Forelimb muscle (tissue), 1 donor: ENCODE measurements around the gene KCNK17. TPM values are rescaled to one million over a fixed set of nuclear protein-coding genes. Genes with fewer than 3 reads are reported as not detected.

ENCODE experiments used
- DNase-seq: peaks from one replicate; pipeline ENCODE4 v3.0.0-alpha.2; 2013; ENCODE audit warnings: low read depth
- polyA plus RNA-seq: library from polyadenylated mRNA; unstranded; fragments of 120-200 nt; gene quantifications from one replicate; pipeline ENCODE4 v1.2.1, GENCODE V29; 2013; ENCODE audit not compliant: insufficient read length

Gene KCNK17
- polyA plus RNA-seq = 1.5 TPM

- DNase-seq = no peak
Observed at GRCh38 chr6:39314273-39314795, at the start of gene KCNK17. TSS of gene KCNK17 (minus strand) at chr6:39314419. CDS start at chr6:39314320, 99 bp downstream.

- DNase-seq = no peak
Observed at GRCh38 chr6:39363280-39363679, 49.1 kb upstream of the KCNK17 start.

- DNase-seq = no peak
Observed at GRCh38 chr6:39362487-39362865, 48.3 kb upstream of the KCNK17 start.

GRCh38 chr6:39361657-39362486, 47.7 kb upstream of the KCNK17 start:
- DNase-seq = no peak

DNA sequence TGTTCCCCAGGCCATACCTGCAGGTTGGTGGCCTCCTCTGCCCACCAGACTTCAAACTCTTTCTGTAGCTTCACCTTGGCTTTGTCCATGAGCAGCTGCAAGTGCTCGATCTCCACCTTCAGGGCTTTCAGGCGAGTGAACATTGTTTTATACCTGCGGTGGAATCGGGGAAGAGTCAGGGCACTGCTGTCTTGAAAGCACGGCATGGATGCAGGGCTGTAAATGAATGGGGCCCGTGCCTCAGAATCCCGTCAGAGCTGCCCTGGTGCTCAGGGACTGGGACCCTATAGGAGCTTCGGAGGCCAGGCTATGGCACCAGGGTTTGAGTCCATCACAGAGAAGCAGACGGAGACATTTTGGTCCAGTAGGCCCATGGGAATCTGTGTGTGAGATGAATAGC, 46.2 kb upstream of the KCNK17 start:
- DNase-seq = no peak

DNA sequence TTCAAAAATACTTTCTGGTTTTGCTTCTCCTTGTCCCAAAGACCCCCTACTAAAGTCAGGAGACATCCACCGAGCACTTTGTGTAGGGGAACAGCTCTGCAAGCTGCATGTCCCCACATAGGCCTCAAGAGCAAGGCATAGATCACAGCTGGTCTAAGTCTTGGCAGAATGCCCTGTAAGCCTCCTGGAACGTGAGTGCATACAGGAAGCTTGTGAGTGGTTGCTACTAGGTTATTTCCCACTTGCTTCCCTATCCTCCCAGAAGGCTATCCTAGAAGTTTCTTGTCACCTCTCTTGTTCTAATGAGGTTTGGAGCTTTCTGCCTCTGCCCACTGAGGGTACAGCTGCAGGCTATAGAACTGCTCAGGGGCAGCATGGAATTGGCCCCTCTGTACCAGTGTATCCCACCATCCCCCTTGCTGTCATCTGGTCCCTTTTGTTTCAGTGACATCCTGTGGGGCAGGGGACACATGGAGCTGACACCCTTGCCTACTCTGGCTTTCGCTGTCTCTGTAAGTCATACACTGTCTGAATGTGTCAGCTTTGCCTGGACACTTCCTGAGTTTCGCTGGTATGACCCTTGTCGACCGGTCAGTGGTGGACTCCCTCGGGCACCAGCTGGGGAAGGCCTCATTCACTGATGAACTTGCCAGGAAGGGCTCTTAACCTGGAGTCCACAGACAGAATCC, 43.9 kb upstream of the KCNK17 start:
- peak; percentile 65 for DNase-seq

GRCh38 chr6:39353698-39354315, 39.6 kb upstream of the KCNK17 start:
- DNase-seq = no peak

DNA sequence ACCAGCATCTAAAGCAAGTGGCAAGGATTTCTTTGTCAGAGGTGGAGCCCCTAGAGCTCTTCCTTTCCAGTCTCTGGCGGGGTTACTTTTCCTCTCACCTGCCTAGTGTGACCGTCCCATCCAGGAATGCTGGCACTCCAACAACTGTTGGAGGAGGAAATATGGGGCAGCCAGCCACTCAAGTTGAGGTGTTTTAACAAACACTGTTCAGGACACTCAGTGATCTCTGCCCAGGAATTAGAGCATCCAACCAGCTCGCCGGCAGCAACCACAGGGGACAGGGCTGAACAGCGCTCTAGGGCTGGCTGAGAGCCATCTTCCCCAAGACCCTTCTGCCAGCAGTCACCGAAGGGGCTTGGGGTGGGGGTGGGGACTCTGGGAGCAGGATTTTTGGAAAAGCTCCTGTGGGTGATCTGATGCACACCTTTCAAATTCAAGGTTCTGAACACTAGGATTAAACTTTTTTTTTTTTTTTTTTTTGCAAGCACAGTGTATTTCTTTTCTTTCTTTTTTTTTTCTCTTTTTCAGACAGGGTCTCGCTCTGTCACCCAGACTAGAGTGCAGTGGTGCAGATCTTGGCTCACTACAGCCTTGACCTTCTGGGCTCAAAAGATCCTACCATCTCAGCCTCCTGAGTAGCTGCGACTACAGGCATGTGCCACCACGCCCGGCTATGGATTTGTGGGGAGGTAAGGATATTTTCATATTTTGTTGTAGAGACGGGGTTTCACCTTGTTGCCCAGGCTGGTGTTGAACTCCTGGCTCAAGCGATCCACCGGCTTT, 36.7 kb upstream of the KCNK17 start:
- DNase-seq = no peak

DNA sequence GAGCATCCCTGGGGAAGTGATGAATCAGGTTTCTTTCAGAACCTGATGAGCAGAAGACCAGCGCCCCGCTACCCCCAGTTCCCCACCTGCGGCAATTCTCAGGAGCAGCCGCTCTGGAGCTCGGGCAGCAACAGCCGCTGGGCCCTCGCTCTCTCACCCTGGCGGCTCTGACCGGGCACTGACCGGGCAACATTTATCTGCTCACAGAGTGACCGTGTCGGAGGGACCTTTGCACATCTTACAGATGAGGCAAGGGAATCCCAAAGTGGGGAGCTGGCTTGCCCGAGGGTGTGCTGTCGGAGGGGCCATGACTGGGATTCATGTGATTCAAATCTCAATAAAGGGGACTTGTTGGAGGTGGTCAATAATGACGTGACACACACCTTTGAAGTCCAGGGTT, 34.5 kb upstream of the KCNK17 start:
- no peak for DNase-seq

- DNase-seq = no peak
Observed at GRCh38 chr6:39347906-39348585, 33.8 kb upstream of the KCNK17 start.

DNA sequence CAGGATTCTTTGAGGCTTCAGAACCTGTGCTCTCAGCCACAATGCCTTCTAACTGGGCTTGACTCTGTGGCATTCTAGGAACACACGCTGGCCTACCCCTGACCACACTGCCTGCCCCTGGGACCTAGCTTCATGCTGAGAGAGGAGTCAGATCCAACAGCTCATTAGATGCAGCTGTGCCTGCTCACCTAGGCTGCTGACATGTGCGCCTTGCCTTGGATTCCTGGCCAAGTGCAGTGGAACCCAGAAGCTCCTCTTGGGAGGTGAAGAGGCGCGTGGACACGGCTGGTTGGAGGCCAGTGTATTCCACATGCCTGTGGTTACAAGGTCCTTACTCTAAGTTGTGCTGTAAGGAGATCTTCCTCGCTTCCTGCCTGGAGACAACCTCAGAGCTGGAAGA, 33.0 kb upstream of the KCNK17 start:
- no peak for DNase-seq

- DNase-seq = no peak
Observed at GRCh38 chr6:39344821-39345280, 30.6 kb upstream of the KCNK17 start.

DNA sequence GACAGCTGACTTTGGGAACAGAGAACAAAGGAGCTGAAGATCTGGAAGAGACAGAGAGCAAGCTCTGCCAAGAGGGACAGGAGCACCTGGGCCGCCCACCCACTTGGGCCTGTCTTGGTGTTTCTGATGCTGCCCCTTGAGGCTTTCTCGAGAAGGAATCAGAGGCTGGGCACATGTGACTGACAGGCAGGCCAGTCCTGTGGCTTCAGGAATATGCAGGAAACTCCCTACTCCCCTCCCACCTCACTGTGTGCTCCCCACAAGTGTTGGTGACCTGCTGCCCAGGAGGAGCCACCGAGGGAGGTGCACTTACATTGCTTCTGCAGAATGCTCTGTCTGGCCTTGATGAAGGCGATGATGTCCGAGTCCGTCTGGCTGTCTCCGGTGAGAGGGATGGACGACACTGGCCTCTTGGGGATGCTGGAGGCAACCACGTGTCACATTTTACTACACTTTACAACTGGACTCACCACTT, 29.2 kb upstream of the KCNK17 start:
- no peak for DNase-seq

GRCh38 chr6:39342692-39343395, 28.6 kb upstream of the KCNK17 start:
- no peak for DNase-seq

GRCh38 chr6:39341937-39342336, 27.7 kb upstream of the KCNK17 start:
- DNase-seq = no peak

GRCh38 chr6:39341352-39341751, 27.1 kb upstream of the KCNK17 start:
- no peak for DNase-seq

GRCh38 chr6:39339868-39340550, 25.8 kb upstream of the KCNK17 start:
- DNase-seq = no peak

GRCh38 chr6:39339096-39339867, 25.1 kb upstream of the KCNK17 start:
- no peak for DNase-seq

GRCh38 chr6:39338397-39338796, 24.2 kb upstream of the KCNK17 start:
- no peak for DNase-seq
